ENCODE measurements around the gene SNRK. TPM values are rescaled to one million over a fixed set of nuclear protein-coding genes. Genes with fewer than 3 reads are reported as not detected.

Gene SNRK
- total RNA-seq, 1 experiment from 2014 or later, result 11.8 TPM

- no peak for TF ChIP-seq ZNF532 (CRISPR knock-in tag; IDR thresholded peaks at IDR 0.05; ENCODE audit: borderline replicate concordance)
- no peak for TF ChIP-seq HMGA2 (CRISPR knock-in tag; IDR thresholded peaks at IDR 0.05)
- no peak for TF ChIP-seq ATF6 (CRISPR knock-in tag; IDR thresholded peaks at IDR 0.05)
- TF ChIP-seq ZBTB43 (CRISPR knock-in tag; IDR thresholded peaks at IDR 0.05), result no peak
- no peak for TF ChIP-seq SOX15 (CRISPR knock-in tag; IDR thresholded peaks at IDR 0.05)
- no peak for TF ChIP-seq IRF1 (CRISPR knock-in tag; IDR thresholded peaks at IDR 0.05)
- TF ChIP-seq GRHL2 (CRISPR knock-in tag; IDR thresholded peaks at IDR 0.05; ENCODE audit: insufficient replicate concordance, severe bottlenecking), result no peak
- no peak for TF ChIP-seq HMGXB4 (CRISPR knock-in tag; IDR thresholded peaks at IDR 0.05)
- no peak for TF ChIP-seq ZNF121 (CRISPR knock-in tag; IDR thresholded peaks at IDR 0.05)
- no peak for TF ChIP-seq JUN (CRISPR knock-in tag; IDR thresholded peaks at IDR 0.05)
These were observed 6.8 kb upstream of the SNRK start (continued) for GRCh38 chr3:43279532-43279931.

- ChIA-PET POLR2A (no interaction called here), CTCF (interaction anchor here (1.2 kb wide), 1 partner anchor 16 kb away, joined by 5 read pairs; no protein-coding TSS in a partner anchor)
- Mint-ChIP-seq H3K27me3 (ENCODE audit: low read depth) (peaks cover 17% of the 10 kb centered on the region), H3K4me1 (peaks cover 10% of the 10 kb centered on the region), H3K36me3 (no peaks in the 10 kb centered on the region), H3K27ac (no peak overlapping the region), H3K9me3 (no peaks in the 10 kb centered on the region), H3K4me3 (no peak overlapping the region)
- ATAC-seq (no peak), DNase-seq (ENCODE audit: low spot score) (no peak)
- TF ChIP-seq FOXK1 (CRISPR knock-in tag; IDR thresholded peaks at IDR 0.05) (no peak), ZNF317 (CRISPR knock-in tag; IDR thresholded peaks at IDR 0.05; ENCODE audit: borderline replicate concordance, low read depth) (no peak), ZNF232 (CRISPR knock-in tag; IDR thresholded peaks at IDR 0.05) (no peak), MAX (CRISPR knock-in tag; IDR thresholded peaks at IDR 0.05) (no peak), IRF2 (CRISPR knock-in tag; IDR thresholded peaks at IDR 0.05; ENCODE audit: borderline replicate concordance, low read depth) (no peak), FOXJ3 (CRISPR knock-in tag; IDR thresholded peaks at IDR 0.05; ENCODE audit: borderline replicate concordance) (no peak), CTCF (IDR thresholded peaks at IDR 0.05) (no peak), ZNF396 (CRISPR knock-in tag; IDR thresholded peaks at IDR 0.05; ENCODE audit: borderline replicate concordance) (no peak), MLX (CRISPR knock-in tag; IDR thresholded peaks at IDR 0.05) (no peak), ZNF263 (CRISPR knock-in tag; IDR thresholded peaks at IDR 0.05; ENCODE audit: low read depth) (no peak), AR (CRISPR knock-in tag; IDR thresholded peaks at IDR 0.05) (no peak), JUN (CRISPR knock-in tag; IDR thresholded peaks at IDR 0.05) (no peak)
These were observed 5.3 kb upstream of the SNRK start for GRCh38 chr3:43281020-43281419.

Measured in WTC11 (cell line).